Right lobe of liver (tissue), 6 donors: Measurements from ENCODE around the gene NDRG3. TPM values are rescaled to one million over a fixed set of nuclear protein-coding genes. Genes with fewer than 3 reads are reported as not detected.

Source experiments
- ATAC-seq, 4 donors: fragments of 200-7000 bp; cut with Tn5 transposase; one replicate each; pipeline ENCODE4 v1.9.1; 2020; ENCODE audit warnings: mild to moderate bottlenecking in 4 of 4, moderate library complexity in 4 of 4
- DNase-seq, 3 donors: peaks; one replicate each; pipeline ENCODE4 v3.0.0-alpha.2; 2020
- H3K27ac ChIP-seq, 3 donors: fragments of 200-600 bp; one replicate each; pipeline ENCODE4 v1.8.0; 2022
- H3K27me3 ChIP-seq, 2 donors: fragments of 200-600 bp; one replicate each; pipeline ENCODE4 v1.8.0; 2022
- H3K36me3 ChIP-seq, 4 donors: fragments of 200-600 bp; sonication (generic) in 1 of 4; one replicate each; pipeline versions ENCODE4 v1.5.1 to v1.8.0; 2017 to 2022; ENCODE audit warnings: control low read depth in 1 of 4
- H3K4me1 ChIP-seq, 4 donors: fragments of 200-600 bp; sonication (generic) in 1 of 4; one replicate each; pipeline versions ENCODE4 v1.5.1 to v1.8.0; 2017 to 2022; ENCODE audit warnings: control low read depth in 1 of 4
- H3K4me3 ChIP-seq, 3 donors: fragments of 200-600 bp; one replicate each; pipeline ENCODE4 v1.8.0; 2022
- H3K9me3 ChIP-seq, 4 donors: fragments of 200-600 bp; sonication (generic) in 1 of 4; one replicate each; pipeline versions ENCODE4 v1.5.1 to v1.8.0; 2017 to 2022; ENCODE audit warnings: control low read depth in 1 of 4
- POLR2A ChIP-seq: fragments of 450-650 bp; IDR thresholded peaks from one replicate; pipeline ENCODE4 v1.6.1; 2017; ENCODE audit warnings: antibody characterized with exemption, mild to moderate bottlenecking
- WGBS: methylation state at CpG from one replicate; pipeline ENCODE4 v1.1.6; 2018; ENCODE audit warnings: low coverage, low lambda C conversion rate; ENCODE audit not compliant: insufficient coverage; ENCODE audit errors: missing lambda C conversion rate; 5-methylcytosine and 5-hydroxymethylcytosine counted together
- intact Hi-C, 2 donors: fragments of 100-400 bp; cut with DNase I; formaldehyde crosslinking; loops; one replicate each; pipeline versions ENCODE4 v1.11.2 to v1.14.1; 2022
- total RNA-seq, 6 experiments: library from RNA; depleted of rRNA in 2 of 6; stranded (reverse); fragments of >200 nt in 2 of 6; fragmentation: NEBNext Ultra II Directional in 3 of 6; extraction: Animal tissue kit (Norgen Biotek cat#: 25700) in 3 of 6; gene quantifications; one replicate each; pipeline versions ENCODE4 v1.1.0 to v1.2.4, GENCODE V29; 2016 to 2023
- TF ChIP-seq, protein P1 (sequence below), 4 donors: fragments of 200-600 bp in 3 of 4; fragments of 450-650 bp in 1 of 4; IDR thresholded peaks; one replicate each; pipeline versions ENCODE4 v1.5.1 to v1.8.0; 2016 to 2022; ENCODE audit warnings: antibody characterized with exemption in 4 of 4, mild to moderate bottlenecking in 2 of 4
- donor health status: DM: no; HTN: yes; CAD: no.
- donor health status: DM: no; HTN: no; CAD: no.
- donor health status: DM: no; HTN: no; CAD: no.
- donor health status: DM: no; HTN: yes; CAD: no.
- donor health status: DM: no; HTN: yes; CAD: no.

The NDRG3 gene
- total RNA-seq, 6 experiments from 2014 or later, result 5.2 to 8.0 (median 7.0) TPM

GRCh38 chr20:36634342-36634741, 111.5 kb downstream of the NDRG3 start:
- WGBS, result 94% methylated on average over 6 of the region's 11 CpGs
- intact Hi-C loops, result no loop called here
- H3K27ac ChIP-seq, result no peak overlapping the region
- no peaks in the 10 kb centered on the region for H3K9me3 ChIP-seq
- no peak for TF ChIP-seq POLR2A
- TF ChIP-seq, protein P1, sequence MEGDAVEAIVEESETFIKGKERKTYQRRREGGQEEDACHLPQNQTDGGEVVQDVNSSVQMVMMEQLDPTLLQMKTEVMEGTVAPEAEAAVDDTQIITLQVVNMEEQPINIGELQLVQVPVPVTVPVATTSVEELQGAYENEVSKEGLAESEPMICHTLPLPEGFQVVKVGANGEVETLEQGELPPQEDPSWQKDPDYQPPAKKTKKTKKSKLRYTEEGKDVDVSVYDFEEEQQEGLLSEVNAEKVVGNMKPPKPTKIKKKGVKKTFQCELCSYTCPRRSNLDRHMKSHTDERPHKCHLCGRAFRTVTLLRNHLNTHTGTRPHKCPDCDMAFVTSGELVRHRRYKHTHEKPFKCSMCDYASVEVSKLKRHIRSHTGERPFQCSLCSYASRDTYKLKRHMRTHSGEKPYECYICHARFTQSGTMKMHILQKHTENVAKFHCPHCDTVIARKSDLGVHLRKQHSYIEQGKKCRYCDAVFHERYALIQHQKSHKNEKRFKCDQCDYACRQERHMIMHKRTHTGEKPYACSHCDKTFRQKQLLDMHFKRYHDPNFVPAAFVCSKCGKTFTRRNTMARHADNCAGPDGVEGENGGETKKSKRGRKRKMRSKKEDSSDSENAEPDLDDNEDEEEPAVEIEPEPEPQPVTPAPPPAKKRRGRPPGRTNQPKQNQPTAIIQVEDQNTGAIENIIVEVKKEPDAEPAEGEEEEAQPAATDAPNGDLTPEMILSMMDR (IDR thresholded peaks at IDR 0.05), result no peak
- H3K4me3 ChIP-seq, result no peak overlapping the region
- DNase-seq, result no peak
- H3K4me1 ChIP-seq, result no peaks in the 10 kb centered on the region
- ATAC-seq, result no peak
- H3K36me3 ChIP-seq, result no peaks in the 10 kb centered on the region
- H3K27me3 ChIP-seq, result no peaks in the 10 kb centered on the region

DNA sequence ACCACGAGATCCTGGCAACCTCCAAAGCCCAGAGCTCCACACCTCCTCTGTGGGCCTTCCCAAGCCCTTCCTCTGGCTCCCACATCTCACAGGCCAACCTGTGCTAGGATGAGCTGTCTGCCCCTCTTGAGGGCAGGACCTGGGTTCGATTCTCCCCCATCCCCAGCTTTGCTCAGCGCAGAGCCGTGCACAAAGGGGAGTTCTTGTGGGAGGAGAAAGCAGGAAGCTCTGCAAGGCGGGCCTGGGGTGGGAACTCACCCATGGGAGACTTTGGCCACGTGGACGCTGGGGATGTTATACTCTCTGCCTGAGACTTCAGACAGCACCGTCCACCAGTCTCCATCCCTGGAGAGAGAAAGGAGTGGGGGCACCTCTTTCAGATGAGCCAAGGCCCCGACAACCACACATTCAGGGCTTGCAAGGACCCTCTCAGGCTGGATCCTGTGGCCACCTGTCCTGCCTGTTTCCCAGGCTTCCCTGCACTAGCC, 112.6 kb downstream of the NDRG3 start:
- H3K36me3 ChIP-seq, result no peaks in the 10 kb centered on the region
- no peaks in the 10 kb centered on the region for H3K27me3 ChIP-seq
- no peak overlapping the region for H3K27ac ChIP-seq
- ATAC-seq, result no peak
- H3K4me1 ChIP-seq, result no peaks in the 10 kb centered on the region
- intact Hi-C loops, result no loop called here
- H3K4me3 ChIP-seq, result no peak overlapping the region
- DNase-seq, result no peak
- 76% methylated on average over 4 of the region's 9 CpGs for WGBS
- no peaks in the 10 kb centered on the region for H3K9me3 ChIP-seq
- TF ChIP-seq, protein P1 (IDR thresholded peaks at IDR 0.05), result no peak
- TF ChIP-seq POLR2A, result no peak

GRCh38 chr20:36632487-36633284, 113.2 kb downstream of the NDRG3 start:
- DNase-seq (no peak), ATAC-seq (no peak)
- Histone ChIP-seq H3K4me1 (no peaks in the 10 kb centered on the region), H3K4me3 (no peak overlapping the region), H3K9me3 (no peaks in the 10 kb centered on the region), H3K36me3 (no peaks in the 10 kb centered on the region), H3K27me3 (no peaks in the 10 kb centered on the region), H3K27ac (no peak overlapping the region)
- intact Hi-C loops, result no loop called here
- WGBS, result 72% methylated on average over 5 of the region's 14 CpGs
- no peak for TF ChIP-seq POLR2A
- TF ChIP-seq, protein P1 (IDR thresholded peaks at IDR 0.05), result no peak

DNA sequence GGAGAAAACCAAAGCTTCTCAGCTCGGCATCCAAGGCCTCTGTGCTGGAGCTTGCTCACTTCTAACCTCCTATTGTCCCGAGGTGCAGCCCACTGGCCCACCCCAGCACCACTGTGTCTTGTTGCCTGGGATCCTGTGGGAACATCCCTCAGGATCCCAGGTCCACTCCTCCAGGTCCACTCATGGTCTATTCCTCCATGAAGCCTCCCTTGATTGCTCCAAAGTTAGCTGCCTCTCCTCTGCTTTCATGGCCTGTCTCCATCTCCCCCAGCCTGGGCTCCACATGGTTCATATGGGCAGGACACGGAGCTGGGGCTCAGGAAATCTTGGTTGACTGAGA, 113.8 kb downstream of the NDRG3 start:
- no peak for DNase-seq
- H3K4me1 ChIP-seq, result no peaks in the 10 kb centered on the region
- H3K27ac ChIP-seq, result no peak overlapping the region
- ATAC-seq, result no peak
- intact Hi-C loops, result no loop called here
- H3K27me3 ChIP-seq, result no peaks in the 10 kb centered on the region
- TF ChIP-seq POLR2A, result no peak
- TF ChIP-seq, protein P1 (IDR thresholded peaks at IDR 0.05), result no peak
- H3K36me3 ChIP-seq, result no peaks in the 10 kb centered on the region
- H3K4me3 ChIP-seq, result no peak overlapping the region
- WGBS, result no CpG with 5 or more reads among the region's 3 CpGs
- H3K9me3 ChIP-seq, result no peaks in the 10 kb centered on the region
